HTERT RPE-1 (cell line): ENCODE measurements around the gene BEAN1.

Experiments used
- in situ Hi-C: fragments of 300-500 bp; cut with MboI; formaldehyde crosslinking; loops from 4 replicates; pipeline ENCODE4 v1.14.3; 2020; ENCODE audit warnings: low sequenced_read_pairs

Gene BEAN1

DNA sequence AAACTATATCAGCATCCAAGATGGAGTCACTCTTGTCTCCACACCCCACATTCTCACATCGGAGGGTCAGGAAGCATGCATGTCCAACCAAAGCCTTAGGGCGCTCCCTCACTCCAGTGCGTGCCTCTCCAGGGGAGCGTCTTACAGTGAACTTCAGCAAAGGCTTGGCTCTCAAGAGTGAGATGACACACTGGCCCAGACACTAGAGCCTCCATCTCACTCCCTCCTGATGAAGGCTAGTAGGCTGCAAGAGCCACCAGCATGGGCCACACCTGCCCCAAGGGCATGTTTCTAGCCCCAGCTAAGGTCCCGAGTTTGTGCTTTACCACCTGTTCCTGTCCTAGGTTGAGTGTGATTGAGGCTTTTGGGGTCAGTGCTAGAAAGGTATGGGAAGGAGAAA lies 40.5 kb downstream of the BEAN1 start:
- in situ Hi-C loops, result no loop called here

- in situ Hi-C loops, result no loop called here
These were observed 41.3 kb downstream of the BEAN1 start for GRCh38 chr16:66468321-66468965.

GRCh38 chr16:66469291-66469946 lies 42.3 kb downstream of the BEAN1 start:
- in situ Hi-C loops, result no loop called here

DNA sequence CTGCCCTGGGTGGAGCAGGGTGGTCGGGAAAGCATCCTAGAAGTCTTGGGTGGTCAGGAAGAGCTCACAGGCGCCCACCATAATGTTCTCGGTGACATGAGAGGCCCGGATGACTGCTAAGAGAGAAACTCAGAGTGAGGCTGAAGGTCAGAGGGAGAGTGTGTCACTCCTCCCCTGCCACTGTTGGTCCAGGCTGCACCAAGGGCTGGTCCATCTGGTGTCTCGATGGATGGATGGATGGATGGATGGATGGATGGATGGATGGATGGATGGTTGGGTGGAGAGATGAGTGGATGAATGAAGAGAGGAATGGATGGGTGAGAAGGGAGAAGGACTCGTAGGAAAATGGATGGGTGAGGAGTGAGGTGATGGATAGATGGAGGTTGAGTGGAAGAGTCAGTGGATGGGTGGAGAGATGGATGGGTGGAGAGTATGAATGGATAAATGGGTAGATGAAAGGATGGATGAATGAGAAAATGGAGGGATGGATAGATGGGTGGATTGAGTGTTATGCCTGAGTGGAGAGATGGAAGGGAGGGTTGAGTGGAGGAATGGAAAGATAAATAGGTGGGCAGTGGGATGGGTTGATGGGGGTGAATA lies 43.0 kb downstream of the BEAN1 start:
- in situ Hi-C loops, result no loop called here

DNA sequence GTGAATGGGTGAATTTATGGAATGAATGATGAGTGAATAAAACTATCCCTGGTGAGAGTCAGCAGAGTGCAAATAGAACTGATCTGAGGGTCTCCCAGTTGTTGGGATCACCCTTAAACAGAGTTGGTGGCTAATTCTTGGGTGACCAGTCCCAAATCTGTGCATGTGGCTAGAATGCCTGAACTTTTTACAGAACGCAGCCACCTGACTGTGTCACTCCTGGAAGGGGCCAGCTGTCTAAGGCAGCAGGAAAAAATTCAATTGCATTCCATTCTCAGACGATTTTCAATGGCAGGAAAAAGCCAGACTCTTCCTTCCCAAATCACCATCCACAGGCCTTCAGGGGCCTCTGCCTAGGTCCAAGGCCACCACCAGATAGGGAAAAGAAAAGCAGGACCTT lies 43.5 kb downstream of the BEAN1 start:
- in situ Hi-C loops, result no loop called here

DNA sequence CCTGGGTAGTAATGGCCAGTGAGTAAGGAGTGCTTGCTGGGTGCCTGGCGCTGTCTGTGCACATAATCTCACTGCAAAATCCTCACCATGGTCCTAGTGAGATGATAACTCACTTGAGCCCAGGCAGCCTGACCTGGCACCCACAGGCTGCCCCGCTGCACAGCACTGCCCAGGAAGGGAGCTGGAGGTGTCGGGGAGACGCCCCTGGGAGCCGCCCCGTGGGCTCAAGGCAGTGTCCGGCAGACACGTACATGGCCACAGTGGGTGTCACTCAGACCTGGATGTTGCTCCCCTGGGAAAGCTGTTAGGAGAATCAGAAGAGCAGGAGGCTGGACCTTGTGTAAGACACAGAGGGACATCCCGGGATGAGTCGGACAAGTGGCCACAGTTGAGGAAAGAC lies 44.2 kb downstream of the BEAN1 start:
- in situ Hi-C loops, result no loop called here

GRCh38 chr16:66471716-66472393 lies 44.8 kb downstream of the BEAN1 start:
- in situ Hi-C loops, result no loop called here

DNA sequence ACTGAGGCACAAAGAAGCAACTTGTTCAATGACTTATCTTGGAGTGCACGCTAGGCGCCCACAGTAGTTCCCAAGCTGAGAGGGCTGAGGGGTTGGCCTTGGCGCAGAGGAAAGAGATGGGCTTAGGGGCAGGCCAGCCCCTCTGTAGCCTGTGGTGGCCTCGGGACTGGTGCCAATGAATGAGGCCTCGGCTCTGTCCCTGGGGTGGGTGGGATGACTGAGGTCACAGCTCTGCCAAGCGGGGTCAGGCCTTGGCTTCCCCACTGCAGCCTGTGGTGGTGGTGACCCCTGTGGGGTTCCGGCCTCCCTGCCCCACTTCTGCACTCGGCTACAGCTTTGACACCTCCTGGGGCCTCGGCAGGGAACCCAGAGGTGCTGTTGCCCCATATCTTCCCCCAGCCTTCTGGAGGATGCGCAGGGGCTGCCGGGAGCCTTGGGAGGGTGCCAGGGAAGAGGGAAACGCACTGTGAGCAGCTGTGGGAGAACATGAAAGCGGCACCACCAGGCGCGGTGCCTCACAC lies 46.0 kb downstream of the BEAN1 start:
- in situ Hi-C loops, result no loop called here

- in situ Hi-C loops, result no loop called here
These were observed 46.8 kb downstream of the BEAN1 start for GRCh38 chr16:66473654-66474519.

- in situ Hi-C loops, result no loop called here
These were observed 47.7 kb downstream of the BEAN1 start for GRCh38 chr16:66474750-66475199.

GRCh38 chr16:66475232-66475631 lies 48.1 kb downstream of the BEAN1 start:
- in situ Hi-C loops, result no loop called here

DNA sequence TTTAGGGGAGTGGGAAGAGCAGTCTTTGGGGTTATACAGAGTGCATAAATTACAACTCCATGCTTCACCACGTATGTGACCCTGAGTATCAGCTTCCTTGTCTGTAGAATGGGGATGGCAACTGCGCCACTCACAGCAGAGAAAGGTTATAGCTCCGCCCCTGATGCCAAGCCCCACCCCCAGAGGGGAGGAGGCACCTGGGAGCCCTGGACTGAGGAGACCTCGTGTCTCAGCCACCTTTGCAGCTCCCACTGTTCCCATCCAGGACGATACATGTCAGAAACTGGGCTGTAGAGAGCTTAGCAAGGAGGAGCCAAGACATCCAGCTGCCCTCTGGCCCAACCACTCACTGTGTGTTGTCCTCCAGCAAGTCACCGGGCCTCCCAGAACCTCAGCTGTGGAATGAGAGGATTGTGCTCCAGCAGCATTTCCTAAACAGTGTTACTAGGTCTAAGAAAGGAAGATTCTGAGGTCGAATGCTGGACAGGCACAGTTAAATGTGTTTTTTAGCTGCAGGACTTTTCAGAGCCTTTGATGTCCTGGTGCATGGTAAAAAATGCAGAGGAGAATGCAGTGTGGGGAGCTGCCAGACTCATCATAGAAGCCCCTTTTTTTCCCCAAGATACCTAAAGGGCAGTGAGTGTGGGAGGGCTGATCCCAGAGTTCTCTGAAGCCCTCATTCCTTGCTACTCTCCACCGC lies 49.4 kb downstream of the BEAN1 start:
- in situ Hi-C loops, result no loop called here

- in situ Hi-C loops, result no loop called here
These were observed 50.0 kb downstream of the BEAN1 start for GRCh38 chr16:66477028-66477515.

- in situ Hi-C loops, result no loop called here
These were observed 51.8 kb downstream of the BEAN1 start for GRCh38 chr16:66478733-66479511.

GRCh38 chr16:66479661-66480264 lies 52.7 kb downstream of the BEAN1 start:
- in situ Hi-C loops, result no loop called here

GRCh38 chr16:66480265-66481080 lies 53.4 kb downstream of the BEAN1 start:
- in situ Hi-C loops, result no loop called here

- in situ Hi-C loops, result no loop called here
These were observed 54.2 kb downstream of the BEAN1 start for GRCh38 chr16:66481081-66481942.
